Measurements from ENCODE around the gene PPP1R8.

Gene PPP1R8

DNA sequence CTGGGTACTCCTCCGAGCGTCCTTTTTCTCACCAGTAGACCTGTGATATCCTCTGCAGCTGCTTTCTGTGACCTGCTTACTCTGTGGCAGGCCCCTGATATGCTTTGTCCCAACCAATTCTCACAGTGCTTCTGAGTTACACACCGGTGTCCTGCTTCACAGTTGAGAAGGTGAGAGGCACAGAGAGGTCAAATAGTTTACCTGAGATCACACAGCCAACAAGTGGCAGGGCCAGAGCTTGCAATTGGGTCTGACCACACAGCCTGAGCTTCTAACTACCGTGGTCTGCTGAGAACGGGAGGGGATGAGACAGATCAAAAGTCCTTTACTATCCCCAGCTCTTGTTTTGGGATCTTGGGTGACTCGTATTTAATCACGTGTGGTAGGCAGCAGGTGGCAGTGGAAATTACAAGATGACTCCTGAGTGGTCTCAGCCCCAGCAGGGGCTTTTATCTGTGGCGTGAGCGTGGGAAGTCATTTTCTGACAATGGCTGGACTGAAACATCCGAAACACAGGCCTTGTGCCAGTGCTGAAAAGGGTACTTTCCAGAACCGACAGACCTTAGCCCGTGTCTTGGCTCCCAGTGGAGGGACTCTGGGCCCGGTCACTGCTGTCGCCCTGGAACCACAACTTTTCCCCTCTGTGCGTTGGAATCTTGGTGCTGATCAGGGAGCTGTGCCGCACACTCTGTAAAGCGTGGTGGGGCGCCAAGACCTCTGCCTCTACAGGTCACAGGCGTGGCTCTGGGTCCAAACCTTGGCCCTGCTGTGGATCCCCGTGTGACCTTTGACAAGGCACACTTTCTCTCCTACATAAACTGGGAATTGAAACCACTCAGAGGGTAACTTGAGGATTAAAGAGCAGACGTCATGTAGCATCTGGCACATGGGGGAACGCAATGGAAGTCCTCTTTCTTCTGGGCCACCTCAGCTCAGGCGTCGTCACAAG, 53.7 kb downstream of the PPP1R8 start:
- Mint-ChIP-seq H3K9me3 (no peaks in the 10 kb centered on the region), H3K36me3 (ENCODE audit: low read depth) (peaks cover 17% of the 10 kb centered on the region), H3K4me3 (no peak overlapping the region), H3K27me3 (ENCODE audit: low read depth) (no peaks in the 10 kb centered on the region), H3K4me1 (peaks cover 3% of the 10 kb centered on the region), H3K27ac (no peak overlapping the region)
- no peak for TF ChIP-seq CTCF (IDR thresholded peaks at IDR 0.05; ENCODE audit: unreplicated experiment in 3 of 3)

GRCh38 chr1:27885114-27885528, 54.5 kb downstream of the PPP1R8 start:
- Mint-ChIP-seq H3K9me3 (no peaks in the 10 kb centered on the region), H3K36me3 (ENCODE audit: low read depth) (peaks cover 20% of the 10 kb centered on the region), H3K27me3 (ENCODE audit: low read depth) (no peaks in the 10 kb centered on the region), H3K4me1 (no peaks in the 10 kb centered on the region), H3K27ac (no peak overlapping the region), H3K4me3 (no peak overlapping the region)
- TF ChIP-seq CTCF (IDR thresholded peaks at IDR 0.05; ENCODE audit: unreplicated experiment in 3 of 3) = no peak

DNA sequence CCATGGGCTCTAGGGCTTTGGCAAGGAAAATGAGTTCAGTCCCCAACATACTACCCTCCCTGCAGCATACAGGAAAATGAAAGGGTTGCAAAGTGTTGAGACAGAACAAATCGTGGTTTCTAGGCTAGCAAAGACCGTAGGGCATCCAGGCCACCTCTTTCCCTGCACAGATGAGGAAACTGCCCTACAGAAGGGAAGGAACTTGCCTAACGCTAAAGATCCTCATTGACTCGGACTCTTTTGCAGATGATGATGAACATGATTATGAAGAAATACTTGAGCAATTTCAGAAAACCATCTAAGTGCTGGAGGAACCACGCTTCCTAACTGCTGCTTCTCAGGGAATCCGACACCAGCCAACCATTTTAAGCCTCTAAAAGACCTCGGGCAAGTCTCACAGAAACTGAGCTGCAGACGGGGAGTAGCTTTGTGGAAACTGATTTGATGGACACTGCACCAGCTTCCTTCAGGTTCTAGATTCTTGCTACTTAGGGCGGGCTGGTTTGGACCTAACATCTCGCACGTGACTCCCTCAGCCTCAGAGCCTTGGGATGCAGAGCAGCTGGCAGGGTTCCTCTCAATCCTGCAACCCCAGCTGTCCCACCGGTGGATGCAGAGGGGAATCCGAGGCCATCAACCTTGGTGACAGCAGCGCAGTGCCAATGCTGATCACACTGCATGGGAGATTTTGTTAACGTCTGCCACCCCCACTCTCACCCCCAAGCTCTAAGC, 55.2 kb downstream of the PPP1R8 start:
- Mint-ChIP-seq H3K27me3 (ENCODE audit: low read depth) (no peaks in the 10 kb centered on the region), H3K9me3 (no peaks in the 10 kb centered on the region), H3K4me3 (no peak overlapping the region), H3K27ac (no peak overlapping the region), H3K4me1 (no peaks in the 10 kb centered on the region), H3K36me3 (ENCODE audit: low read depth) (peaks cover 25% of the 10 kb centered on the region)
- TF ChIP-seq CTCF (IDR thresholded peaks at IDR 0.05; ENCODE audit: unreplicated experiment in 3 of 3) = no peak

- no peaks in the 10 kb centered on the region for H3K27me3 Mint-ChIP-seq (ENCODE audit: low read depth)
- H3K27ac Mint-ChIP-seq = no peak overlapping the region
- H3K4me1 Mint-ChIP-seq = no peaks in the 10 kb centered on the region
- H3K9me3 Mint-ChIP-seq = no peaks in the 10 kb centered on the region
- H3K4me3 Mint-ChIP-seq = no peak overlapping the region
- peaks cover 30% of the 10 kb centered on the region for H3K36me3 Mint-ChIP-seq (ENCODE audit: low read depth)
- no peak for TF ChIP-seq CTCF (IDR thresholded peaks at IDR 0.05; ENCODE audit: unreplicated experiment in 3 of 3)
Observed at GRCh38 chr1:27886353-27886679, 55.7 kb downstream of the PPP1R8 start.

DNA sequence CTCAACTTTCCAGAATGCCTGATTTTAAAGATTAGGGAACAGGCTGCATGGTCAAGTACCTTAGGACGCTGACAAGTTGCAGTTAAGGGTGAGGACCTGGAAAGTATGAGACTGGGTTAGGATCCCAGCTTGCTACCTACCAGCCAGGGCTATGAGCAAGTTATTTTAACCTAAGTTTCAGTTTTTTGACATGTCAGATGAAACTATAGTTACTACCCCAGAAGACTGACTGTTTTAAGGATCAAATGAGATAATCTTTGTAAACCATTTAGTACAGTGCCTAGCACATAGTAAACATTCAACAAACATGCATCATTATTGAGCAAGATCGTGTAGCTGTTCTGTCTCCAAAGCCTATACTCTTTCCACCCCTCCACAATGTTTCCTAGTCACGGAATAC, 56.2 kb downstream of the PPP1R8 start:
- Mint-ChIP-seq H3K4me3 (no peak overlapping the region), H3K4me1 (no peaks in the 10 kb centered on the region), H3K9me3 (no peaks in the 10 kb centered on the region), H3K36me3 (ENCODE audit: low read depth) (peaks cover 34% of the 10 kb centered on the region), H3K27me3 (ENCODE audit: low read depth) (no peaks in the 10 kb centered on the region), H3K27ac (no peak overlapping the region)
- TF ChIP-seq CTCF (IDR thresholded peaks at IDR 0.05; ENCODE audit: unreplicated experiment in 3 of 3) = no peak
